Measurements from ENCODE around the gene GALNT17. TPM values are rescaled to one million over a fixed set of nuclear protein-coding genes. Genes with fewer than 3 reads are reported as not detected.

Gene GALNT17
- total and polyA plus RNA-seq, 4 donors = 2.8 to 10.8 (median 7.4) TPM

GRCh38 chr7:71363223-71363622 is 231.3 kb downstream of the GALNT17 start:
- Histone ChIP-seq H3K9ac (ENCODE audit: insufficient read depth in 1 of 2, low read length in 2 of 2) (no peak overlapping the region), H3K4me3 (no peak overlapping the region), H3K27ac (ENCODE audit: low read depth in 1 of 2, low read length in 1 of 2) (no peak overlapping the region), H3K36me3 (ENCODE audit: control insufficient read depth in 4 of 4, insufficient read depth in 4 of 4, low read length in 4 of 4) (no peaks in the 10 kb centered on the region), H3K27me3 (ENCODE audit: control insufficient read depth in 3 of 3, insufficient read depth in 3 of 3, low read length in 2 of 3) (no peaks in the 10 kb centered on the region), H3K4me1 (ENCODE audit: control insufficient read depth in 5 of 5, insufficient read depth in 5 of 5, low read length in 5 of 5) (peaks cover 0 to 4% (median 0%) of the 10 kb centered on the region in 5 donors), H3K9me3 (ENCODE audit: control insufficient read depth in 4 of 4, insufficient read depth in 3 of 4, low read length in 3 of 4) (no peaks in the 10 kb centered on the region)
- DNase-seq = no peak
- no peak for TF ChIP-seq CTCF (IDR thresholded peaks at IDR 0.05; ENCODE audit: control extremely low read depth, extremely low read depth)
- 86 to 91% methylated on average over 5 of the region's 5 CpGs for WGBS, 2 donors
- ATAC-seq (ENCODE audit: insufficient read depth, low FRiP score) = no peak

- Histone ChIP-seq H3K36me3 (ENCODE audit: control insufficient read depth in 4 of 4, insufficient read depth in 4 of 4, low read length in 4 of 4) (no peaks in the 10 kb centered on the region), H3K27me3 (ENCODE audit: control insufficient read depth in 3 of 3, insufficient read depth in 3 of 3, low read length in 2 of 3) (no peaks in the 10 kb centered on the region), H3K4me3 (no peak overlapping the region), H3K4me1 (ENCODE audit: control insufficient read depth in 5 of 5, insufficient read depth in 5 of 5, low read length in 5 of 5) (peaks cover 0 to 4% (median 0%) of the 10 kb centered on the region in 5 donors), H3K27ac (ENCODE audit: low read depth in 1 of 2, low read length in 1 of 2) (no peak overlapping the region), H3K9ac (ENCODE audit: insufficient read depth in 1 of 2, low read length in 2 of 2) (no peak overlapping the region), H3K9me3 (ENCODE audit: control insufficient read depth in 4 of 4, insufficient read depth in 3 of 4, low read length in 3 of 4) (no peaks in the 10 kb centered on the region)
- 88 to 94% methylated on average over 7 of the region's 7 CpGs for WGBS, 2 donors
- TF ChIP-seq CTCF (IDR thresholded peaks at IDR 0.05; ENCODE audit: control extremely low read depth, extremely low read depth) = no peak
- ATAC-seq (ENCODE audit: insufficient read depth, low FRiP score) (no peak), DNase-seq (no peak)
These were observed 231.7 kb downstream of the GALNT17 start for GRCh38 chr7:71363627-71364026.

GRCh38 chr7:71364551-71364950 is 232.6 kb downstream of the GALNT17 start:
- no peaks in the 10 kb centered on the region for H3K36me3 ChIP-seq (ENCODE audit: control insufficient read depth in 4 of 4, insufficient read depth in 4 of 4, low read length in 4 of 4)
- H3K9ac ChIP-seq (ENCODE audit: insufficient read depth in 1 of 2, low read length in 2 of 2) = no peak overlapping the region
- WGBS, 2 donors = 59 to 60% methylated on average over 2 of the region's 2 CpGs
- ATAC-seq (ENCODE audit: insufficient read depth, low FRiP score) = no peak
- TF ChIP-seq CTCF (IDR thresholded peaks at IDR 0.05; ENCODE audit: control extremely low read depth, extremely low read depth) = no peak
- peak in 2 of 3 donors; percentile 36 to 43 for DNase-seq
- H3K4me1 ChIP-seq (ENCODE audit: control insufficient read depth in 5 of 5, insufficient read depth in 5 of 5, low read length in 5 of 5) = peaks cover 0 to 4% (median 0%) of the 10 kb centered on the region in 5 donors
- no peaks in the 10 kb centered on the region for H3K27me3 ChIP-seq (ENCODE audit: control insufficient read depth in 3 of 3, insufficient read depth in 3 of 3, low read length in 2 of 3)
- no peak overlapping the region for H3K4me3 ChIP-seq
- no peaks in the 10 kb centered on the region for H3K9me3 ChIP-seq (ENCODE audit: control insufficient read depth in 4 of 4, insufficient read depth in 3 of 4, low read length in 3 of 4)
- H3K27ac ChIP-seq (ENCODE audit: low read depth in 1 of 2, low read length in 1 of 2) = no peak overlapping the region

DNA sequence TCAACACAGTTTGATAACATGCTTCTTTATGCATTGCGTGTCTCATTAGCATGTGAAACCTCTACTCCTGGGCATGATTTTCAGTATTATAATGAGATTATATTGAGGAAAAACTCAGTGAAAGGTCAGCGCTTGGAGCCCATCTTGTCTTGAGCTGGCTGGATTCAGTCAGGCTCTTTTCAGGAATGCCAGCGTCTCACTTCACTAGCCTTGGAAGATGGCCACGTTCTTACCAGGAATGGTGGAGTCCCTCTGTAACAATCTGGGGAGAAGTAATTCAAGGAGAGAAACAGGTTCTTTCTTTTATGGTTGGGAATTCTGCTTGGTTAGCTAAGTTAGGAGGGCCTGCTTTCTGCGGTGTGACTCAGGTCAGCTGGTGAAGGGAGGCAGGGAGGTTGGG is 241.0 kb downstream of the GALNT17 start:
- no peak for ATAC-seq (ENCODE audit: insufficient read depth, low FRiP score)
- H3K9me3 ChIP-seq (ENCODE audit: control insufficient read depth in 4 of 4, insufficient read depth in 3 of 4, low read length in 3 of 4) = peaks cover 0 to 17% (median 1%) of the 10 kb centered on the region in 4 donors
- no peak for TF ChIP-seq CTCF (IDR thresholded peaks at IDR 0.05; ENCODE audit: control extremely low read depth, extremely low read depth)

More for the DNA sequence above, 241.0 kb downstream of the GALNT17 start:
- Histone ChIP-seq H3K27me3 (ENCODE audit: control insufficient read depth in 3 of 3, insufficient read depth in 3 of 3, low read length in 2 of 3) (no peaks in the 10 kb centered on the region), H3K27ac (ENCODE audit: low read depth in 1 of 2, low read length in 1 of 2) (no peak overlapping the region), H3K36me3 (ENCODE audit: control insufficient read depth in 4 of 4, insufficient read depth in 4 of 4, low read length in 4 of 4) (no peaks in the 10 kb centered on the region), H3K4me3 (no peak overlapping the region), H3K4me1 (ENCODE audit: control insufficient read depth in 5 of 5, insufficient read depth in 5 of 5, low read length in 5 of 5) (peaks cover 0 to 3% (median 0%) of the 10 kb centered on the region in 5 donors), H3K9ac (ENCODE audit: insufficient read depth in 1 of 2, low read length in 2 of 2) (no peak overlapping the region)
- DNase-seq = no peak
- WGBS, 2 donors = 91 to 95% methylated on average over 5 of the region's 5 CpGs

Measured in lung (tissue), 12 donors.